Thymus (tissue), 14 donors: ENCODE results near the gene MAN1C1. TPM values are rescaled to one million over a fixed set of nuclear protein-coding genes. Genes with fewer than 3 reads are reported as not detected.
A peak's percentile ranks its signal among the peaks of the same experiment; 100 is the strongest.

Experiments used
- DNase-seq, 9 donors: peaks; one replicate each; pipeline ENCODE4 v3.0.0-alpha.2; 2013; ENCODE audit warnings: low spot score in 9 of 9, low read depth in 6 of 9, missing footprints in 1 of 9
- H3K27ac ChIP-seq, 2 donors: one replicate each; pipeline ENCODE4 v1.5.1; 2013; ENCODE audit warnings: control low read depth in 1 of 2, low read depth in 1 of 2, low read length in 1 of 2, mild to moderate bottlenecking in 1 of 2, moderate library complexity in 1 of 2
- H3K27me3 ChIP-seq, 2 donors: one replicate each; pipeline ENCODE4 v1.5.1; 2013; ENCODE audit warnings: low read length in 1 of 2; ENCODE audit not compliant: control insufficient read depth in 2 of 2, insufficient read depth in 1 of 2
- H3K36me3 ChIP-seq, 2 donors: one replicate each; pipeline ENCODE4 v1.5.1; 2013; ENCODE audit warnings: low read length in 1 of 2, mild to moderate bottlenecking in 1 of 2, moderate library complexity in 1 of 2; ENCODE audit not compliant: control insufficient read depth in 2 of 2, insufficient read depth in 2 of 2
- H3K4me1 ChIP-seq, 2 donors: one replicate each; pipeline ENCODE4 v1.5.1; 2013; ENCODE audit warnings: low read length in 2 of 2; ENCODE audit not compliant: control insufficient read depth in 2 of 2, insufficient read depth in 2 of 2
- H3K4me3 ChIP-seq, 2 donors: one replicate each; pipeline ENCODE4 v1.5.1; 2013; ENCODE audit warnings: low read length in 2 of 2, control low read depth in 1 of 2, mild to moderate bottlenecking in 1 of 2
- H3K9me3 ChIP-seq, 2 donors: one replicate each; pipeline ENCODE4 v1.5.1; 2013; ENCODE audit warnings: low read length in 1 of 2, mild to moderate bottlenecking in 1 of 2; ENCODE audit not compliant: control insufficient read depth in 2 of 2, insufficient read depth in 1 of 2
- WGBS: extraction: QIAGEN DNeasy Blood & Tissue Kit; methylation state at CpG from one replicate; pipeline ENCODE4 v1.1.7; 2013; 5-methylcytosine and 5-hydroxymethylcytosine counted together
- long read RNA-seq, 10 donors: transcript quantifications; one replicate each; lab custom pipeline, GENCODE V29; 2026
- polyA plus RNA-seq: library from polyadenylated mRNA; stranded (reverse); fragments of 200-250 nt; gene quantifications from one replicate; pipeline ENCODE4 v1.2.3, GENCODE V29; 2013
- total RNA-seq: library from RNA; stranded (reverse); fragments of 120-200 nt; gene quantifications from one replicate; pipeline ENCODE4 v1.2.4, GENCODE V29; 2013
- donor health status: healthy.

MAN1C1 gene
- total RNA-seq = 9.7 TPM
- 18.4 TPM for polyA plus RNA-seq
- long read RNA-seq, donor 1 = 0 reads
- long read RNA-seq, donor 2, full-length matches to known transcripts = 12 of 12 reads
- long read RNA-seq, donor 2, partial matches to known transcripts = 0 of 12 reads
- long read RNA-seq, donor 2, other reads (novel, unspliced or antisense) = 0 of 12 reads
- long read RNA-seq, donor 3, full-length matches to known transcripts = 2 of 2 reads
- long read RNA-seq, donor 3, partial matches to known transcripts = 0 of 2 reads
- long read RNA-seq, donor 3, other reads (novel, unspliced or antisense) = 0 of 2 reads
- long read RNA-seq, donor 4, full-length matches to known transcripts = 3 of 3 reads
- long read RNA-seq, donor 4, partial matches to known transcripts = 0 of 3 reads
- long read RNA-seq, donor 4, other reads (novel, unspliced or antisense) = 0 of 3 reads
- long read RNA-seq, donor 5, full-length matches to known transcripts = 7 of 13 reads
- long read RNA-seq, donor 5, partial matches to known transcripts = 6 of 13 reads
- long read RNA-seq, donor 5, other reads (novel, unspliced or antisense) = 0 of 13 reads
- long read RNA-seq, donor 6, full-length matches to known transcripts = 9 of 9 reads
- long read RNA-seq, donor 6, partial matches to known transcripts = 0 of 9 reads
- long read RNA-seq, donor 6, other reads (novel, unspliced or antisense) = 0 of 9 reads
- long read RNA-seq, donor 7 = 0 reads
- long read RNA-seq, donor 8, full-length matches to known transcripts = 2 of 2 reads
- long read RNA-seq, donor 8, partial matches to known transcripts = 0 of 2 reads
- long read RNA-seq, donor 8, other reads (novel, unspliced or antisense) = 0 of 2 reads
- long read RNA-seq, donor 9 = 0 reads
- long read RNA-seq, donor 10, full-length matches to known transcripts = 2 of 2 reads
- long read RNA-seq, donor 10, partial matches to known transcripts = 0 of 2 reads
- long read RNA-seq, donor 10, other reads (novel, unspliced or antisense) = 0 of 2 reads

- H3K4me1 ChIP-seq = peaks cover 14 to 16% of the 10 kb centered on the region in 2 donors
- H3K27ac ChIP-seq = peak within 1 kb of the TSS in 1 of 2 donors; percentile 62
- peaks cover 51 to 94% of the 10 kb centered on the region in 2 donors for H3K27me3 ChIP-seq
- no peaks in the 10 kb centered on the region for H3K9me3 ChIP-seq
- DNase-seq = peak in 6 of 9 donors; percentile 44 to 75 (median 52)
- under 1% methylated on average over 116 of the region's 116 CpGs for WGBS
- peak within 1 kb of the TSS; percentile 44 to 70 for H3K4me3 ChIP-seq
- H3K36me3 ChIP-seq = no peaks in the 10 kb centered on the region
Observed at GRCh38 chr1:25616095-25616986, at the start of gene MAN1C1. Gene MAN1C1, plus strand, starts transcription at chr1:25616791. Its CDS starts 1,007 bp downstream, at chr1:25617798.

GRCh38 chr1:25567710-25568089 is 48.9 kb upstream of the MAN1C1 start:
- H3K27me3 ChIP-seq = peaks cover 0 to 4% of the 10 kb centered on the region in 2 donors
- no peak for DNase-seq
- no peak overlapping the region for H3K27ac ChIP-seq
- H3K4me3 ChIP-seq = no peak overlapping the region
- peaks cover 24 to 58% of the 10 kb centered on the region in 2 donors for H3K4me1 ChIP-seq
- no peaks in the 10 kb centered on the region for H3K36me3 ChIP-seq
- 92% methylated on average over 10 of the region's 10 CpGs for WGBS
- H3K9me3 ChIP-seq = peaks cover 0 to 4% of the 10 kb centered on the region in 2 donors

- Histone ChIP-seq H3K27ac (peak overlapping the region in 1 of 2 donors; percentile 62), H3K4me3 (no peak overlapping the region), H3K4me1 (peaks cover 21 to 53% of the 10 kb centered on the region in 2 donors), H3K36me3 (no peaks in the 10 kb centered on the region), H3K27me3 (peaks cover 0 to 5% of the 10 kb centered on the region in 2 donors), H3K9me3 (peaks cover 0 to 4% of the 10 kb centered on the region in 2 donors)
- 86% methylated on average over 21 of the region's 21 CpGs for WGBS
- DNase-seq = no peak
Observed at GRCh38 chr1:25568090-25568833, 48.3 kb upstream of the MAN1C1 start.

GRCh38 chr1:25568834-25569596 is 47.6 kb upstream of the MAN1C1 start:
- WGBS = 92% methylated on average over 21 of the region's 21 CpGs
- DNase-seq = no peak
- H3K9me3 ChIP-seq = peaks cover 0 to 4% of the 10 kb centered on the region in 2 donors
- peaks cover 0 to 9% of the 10 kb centered on the region in 2 donors for H3K27me3 ChIP-seq
- peaks cover 21 to 45% of the 10 kb centered on the region in 2 donors for H3K4me1 ChIP-seq
- H3K36me3 ChIP-seq = no peaks in the 10 kb centered on the region
- H3K27ac ChIP-seq = peak overlapping the region in 1 of 2 donors; percentile 62
- no peak overlapping the region for H3K4me3 ChIP-seq

- 94% methylated on average over 18 of the region's 18 CpGs for WGBS
- Histone ChIP-seq H3K27me3 (peaks cover 0 to 9% of the 10 kb centered on the region in 2 donors), H3K4me3 (no peak overlapping the region), H3K9me3 (peaks cover 0 to 4% of the 10 kb centered on the region in 2 donors), H3K27ac (no peak overlapping the region), H3K4me1 (peaks cover 16 to 37% of the 10 kb centered on the region in 2 donors), H3K36me3 (no peaks in the 10 kb centered on the region)
- DNase-seq = no peak
Observed at GRCh38 chr1:25569597-25570396, 46.8 kb upstream of the MAN1C1 start.

GRCh38 chr1:25570798-25571521 is 45.6 kb upstream of the MAN1C1 start:
- Histone ChIP-seq H3K4me1 (peaks cover 6 to 26% of the 10 kb centered on the region in 2 donors), H3K36me3 (no peaks in the 10 kb centered on the region), H3K9me3 (peaks cover 0 to 4% of the 10 kb centered on the region in 2 donors), H3K27me3 (peaks cover 0 to 9% of the 10 kb centered on the region in 2 donors), H3K4me3 (no peak overlapping the region), H3K27ac (no peak overlapping the region)
- no peak for DNase-seq
- 96% methylated on average over 12 of the region's 12 CpGs for WGBS
